Measurements from ENCODE around the gene DRAXIN.

GRCh38 chr1:11764519-11764918 lies 73.0 kb downstream of the DRAXIN start:
- TF ChIP-seq POLR2A (IDR thresholded peaks at IDR 0.05) (no peak), CTCF (IDR thresholded peaks at IDR 0.05) (no peak), EP300 (IDR thresholded peaks at IDR 0.05) (no peak)
